GM10847 (cell line): ENCODE data around the gene PAIP2.

Experiments
- POLR2A ChIP-seq: IDR thresholded peaks from 2 replicates; pipeline ENCODE4 v1.6.1; 2011; ENCODE audit not compliant: insufficient read length; ENCODE audit errors: extremely low read depth

PAIP2 gene

DNA sequence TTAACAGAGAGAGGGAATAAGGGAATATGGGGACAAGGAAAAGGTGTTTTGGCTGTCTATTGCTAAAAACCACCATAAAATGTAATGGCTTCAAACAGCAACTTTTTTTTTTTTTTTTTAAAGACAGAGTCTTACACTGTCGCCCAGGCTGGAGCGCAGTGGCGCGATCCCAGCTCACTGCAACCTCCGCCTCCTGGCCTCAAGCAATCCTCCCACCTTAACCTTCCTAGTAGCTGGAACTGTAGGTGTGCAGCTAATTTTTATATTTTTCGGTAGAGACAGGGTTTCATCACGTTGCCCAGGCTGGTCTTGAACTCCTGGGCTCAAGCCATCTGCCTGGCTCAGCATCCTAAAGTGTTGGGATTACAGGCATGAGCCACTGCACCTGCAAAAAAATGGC, 66.5 kb downstream of the PAIP2 start:
- no peak for TF ChIP-seq POLR2A

DNA sequence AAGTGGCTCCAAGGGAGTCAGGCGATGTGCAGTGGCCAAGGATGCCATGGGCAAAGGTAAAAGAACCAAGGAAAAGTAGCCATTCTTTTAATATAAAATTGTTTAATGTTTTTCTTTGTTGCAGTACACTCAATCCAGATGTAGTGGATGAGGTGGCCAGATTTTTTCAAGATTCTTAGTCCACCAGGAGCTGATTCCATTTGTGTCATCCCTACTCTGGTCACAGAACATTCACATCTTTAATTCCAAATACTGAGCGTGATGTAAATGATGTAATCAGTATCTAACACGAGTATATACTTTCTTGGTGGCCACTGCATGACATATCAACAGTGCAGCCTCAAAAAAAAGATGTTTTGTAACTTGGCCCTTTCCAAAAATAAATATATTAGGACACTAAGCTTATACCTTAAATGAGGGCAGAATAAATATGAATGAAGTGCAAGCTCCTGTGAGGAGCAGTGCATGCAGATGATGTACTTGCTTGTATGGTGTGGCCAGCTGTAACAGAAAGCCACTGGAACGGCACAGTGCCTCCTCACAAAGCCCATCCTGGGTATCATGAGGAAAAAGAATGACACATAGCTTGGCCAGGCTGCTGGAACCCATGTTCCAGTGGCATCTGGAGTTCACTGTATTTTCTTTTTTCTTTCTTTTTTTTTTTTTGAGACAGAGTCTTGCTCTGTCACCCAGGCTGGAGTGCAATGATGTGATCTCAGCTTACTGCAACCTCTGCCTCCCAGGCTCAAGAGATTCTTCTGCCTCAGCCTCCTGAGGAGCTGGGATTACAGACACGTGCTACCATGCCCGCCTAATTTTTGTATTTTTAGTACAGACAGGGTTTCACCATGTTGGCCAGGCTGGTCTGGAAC, 68.7 kb downstream of the PAIP2 start:
- no peak for TF ChIP-seq POLR2A

- TF ChIP-seq POLR2A: no peak
Observed at GRCh38 chr5:139410993-139411828, 69.6 kb downstream of the PAIP2 start.

DNA sequence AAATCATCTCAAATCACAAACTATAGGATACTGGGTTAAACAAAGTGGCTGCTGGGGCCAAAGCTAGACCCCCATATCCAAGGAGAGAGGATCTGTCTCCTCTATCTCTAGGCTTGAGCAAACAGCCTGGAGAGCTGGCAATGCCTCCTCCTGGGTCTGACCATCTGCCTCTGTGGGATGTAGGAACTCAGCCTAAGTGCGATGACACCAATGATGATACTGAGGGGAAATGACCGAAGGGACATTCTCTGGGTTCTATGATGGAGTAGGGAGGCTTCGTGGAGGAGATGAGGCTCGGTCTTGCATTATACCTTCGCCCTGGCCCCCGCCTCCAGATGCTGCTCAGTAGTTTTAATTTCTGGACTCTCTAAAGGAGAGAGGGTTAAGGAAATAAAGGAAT, 71.5 kb downstream of the PAIP2 start:
- TF ChIP-seq POLR2A: no peak

DNA sequence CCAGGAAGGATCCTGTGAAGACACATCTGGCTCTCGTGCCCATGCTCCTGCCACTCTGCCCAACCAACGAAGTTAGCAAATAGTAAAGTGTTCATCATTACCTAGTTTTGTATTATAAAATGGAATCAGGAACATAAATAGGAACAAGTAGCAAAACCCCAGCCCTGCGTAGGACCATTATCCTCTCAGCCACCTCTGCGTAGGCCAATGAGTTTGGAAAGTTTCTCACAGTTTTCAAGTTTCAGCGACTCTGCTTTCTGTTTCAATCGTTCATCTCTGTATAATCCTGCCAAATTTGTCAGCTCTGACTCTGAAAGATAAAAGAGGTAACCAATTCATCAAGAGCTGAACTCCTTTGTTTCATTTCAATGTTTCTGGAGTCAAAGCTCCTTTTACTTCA, 72.3 kb downstream of the PAIP2 start:
- no peak for TF ChIP-seq POLR2A

GRCh38 chr5:139414581-139415130, 73.0 kb downstream of the PAIP2 start:
- TF ChIP-seq POLR2A: no peak

DNA sequence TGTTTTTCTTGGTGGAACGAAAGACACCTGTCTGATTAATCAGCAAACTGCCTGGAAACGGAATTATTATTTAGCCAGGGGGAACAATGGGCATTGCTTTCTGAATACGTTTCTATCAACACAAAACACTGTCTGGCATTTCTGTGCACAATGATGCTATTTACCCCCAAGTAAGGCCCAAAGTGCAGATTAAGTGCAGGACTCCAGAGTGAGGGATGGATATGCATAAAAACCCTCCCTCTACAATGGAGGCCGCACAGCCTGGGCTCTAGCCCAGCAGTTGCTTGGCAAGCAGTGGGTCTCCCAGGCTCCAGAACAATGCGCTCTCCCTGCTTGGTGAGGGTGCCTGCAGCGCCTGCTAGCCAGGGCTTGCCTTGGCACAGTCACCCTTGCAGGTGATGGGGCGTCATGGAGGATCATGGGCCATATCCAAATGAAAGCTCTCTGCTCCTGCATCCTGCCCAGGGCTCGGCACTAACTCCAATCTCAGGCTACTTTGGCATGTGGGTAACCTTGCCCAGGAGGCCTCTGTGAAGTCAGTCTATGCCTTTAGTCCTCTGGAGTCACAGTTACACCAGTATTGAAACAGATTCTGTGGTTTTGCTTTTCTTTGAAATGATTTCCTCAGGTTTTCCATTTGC, 73.7 kb downstream of the PAIP2 start:
- TF ChIP-seq POLR2A: no peak

DNA sequence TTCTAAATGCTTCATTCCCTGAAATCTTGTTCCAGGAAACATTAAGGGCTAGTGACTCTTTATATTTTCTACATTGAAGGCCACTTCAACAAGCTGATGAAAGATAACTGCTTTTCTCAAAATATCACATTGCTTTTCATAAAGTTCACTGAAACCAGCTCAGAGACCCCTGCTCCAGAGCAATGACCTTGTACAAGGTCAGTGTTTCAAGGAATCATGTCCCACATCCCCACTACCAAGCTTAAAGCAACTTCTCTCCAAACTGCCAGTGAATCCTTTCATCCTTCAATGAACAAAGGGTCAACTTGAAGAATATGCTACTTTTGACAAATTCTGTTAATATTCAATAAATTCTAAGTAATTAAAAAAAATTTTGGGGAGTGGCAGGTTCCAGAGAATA, 74.2 kb downstream of the PAIP2 start:
- no peak for TF ChIP-seq POLR2A

DNA sequence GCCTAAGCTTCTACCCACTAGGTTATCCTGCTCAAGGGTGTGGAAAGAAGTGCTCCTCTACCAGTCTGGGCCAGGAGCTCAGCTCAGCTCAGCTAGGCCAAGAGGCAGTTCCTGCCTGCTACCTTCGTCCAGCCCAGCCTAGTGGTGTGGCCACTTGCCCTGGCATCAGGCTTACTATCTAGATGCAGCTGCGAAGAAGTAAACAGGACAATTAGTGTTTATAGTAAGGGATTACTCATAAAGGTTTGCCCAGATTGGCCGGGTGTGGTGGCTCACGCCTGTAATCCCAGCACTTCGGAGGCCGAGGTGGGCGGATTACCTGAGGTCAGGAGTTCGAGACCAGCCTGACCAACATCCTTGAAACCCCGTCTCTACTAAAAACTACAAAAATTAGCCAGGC, 75.0 kb downstream of the PAIP2 start:
- TF ChIP-seq POLR2A: no peak

GRCh38 chr5:139417214-139417613, 75.6 kb downstream of the PAIP2 start:
- no peak for TF ChIP-seq POLR2A

- TF ChIP-seq POLR2A: no peak
Observed at GRCh38 chr5:139418793-139419192, 77.1 kb downstream of the PAIP2 start.
